Liver (tissue), 9 donors: ENCODE data around the gene ARID3C. TPM values are rescaled to one million over a fixed set of nuclear protein-coding genes. Genes with fewer than 3 reads are reported as not detected.
A peak's percentile ranks its signal among the peaks of the same experiment; 100 is the strongest.

Experiments
- DNase-seq: peaks from one replicate; pipeline ENCODE4 v3.0.0-alpha.2; 2017; ENCODE audit warnings: low spot score
- H3K27ac ChIP-seq, 2 donors: one replicate each; pipeline ENCODE4 v1.7.0; 2013; ENCODE audit warnings: inconsistent platforms in 2 of 2, low read length in 2 of 2, control low read depth in 1 of 2, low read depth in 1 of 2, mild to moderate bottlenecking in 1 of 2
- H3K27me3 ChIP-seq, 4 donors: one replicate each; pipeline versions ENCODE4 v1.6.1 to v1.7.0; 2013; ENCODE audit warnings: low read length in 3 of 4, inconsistent platforms in 1 of 4, mild to moderate bottlenecking in 1 of 4, moderate library complexity in 1 of 4; ENCODE audit not compliant: control insufficient read depth in 4 of 4, insufficient read depth in 4 of 4
- H3K36me3 ChIP-seq, 4 donors: one replicate each; pipeline versions ENCODE4 v1.6.1 to v1.7.0; 2013; ENCODE audit warnings: low read length in 3 of 4, mild to moderate bottlenecking in 3 of 4, low read depth in 1 of 4, moderate library complexity in 1 of 4; ENCODE audit not compliant: control insufficient read depth in 4 of 4, insufficient read depth in 3 of 4
- H3K4me1 ChIP-seq, 4 donors: one replicate each; pipeline versions ENCODE4 v1.6.1 to v1.7.0; 2013; ENCODE audit warnings: low read length in 3 of 4, mild to moderate bottlenecking in 3 of 4, moderate library complexity in 1 of 4; ENCODE audit not compliant: control insufficient read depth in 4 of 4, insufficient read depth in 4 of 4
- H3K4me3 ChIP-seq, 3 donors: one replicate each; pipeline versions ENCODE4 v1.6.1 to v1.7.0; 2013; ENCODE audit warnings: low read length in 3 of 3, control low read depth in 1 of 3, low read depth in 1 of 3, mild to moderate bottlenecking in 1 of 3
- H3K9ac ChIP-seq, 2 donors: one replicate each; pipeline ENCODE4 v1.7.0; 2013; ENCODE audit warnings: low read length in 2 of 2, mild to moderate bottlenecking in 2 of 2, moderate library complexity in 2 of 2, control low read depth in 1 of 2, low read depth in 1 of 2
- H3K9me3 ChIP-seq, 4 donors: one replicate each; pipeline versions ENCODE4 v1.6.1 to v1.7.0; 2013; ENCODE audit warnings: low read length in 3 of 4; ENCODE audit not compliant: control insufficient read depth in 4 of 4
- CTCF ChIP-seq: fragments of 150-350 bp; IDR thresholded peaks from 2 replicates; pipeline ENCODE4 v1.5.1; 2017; ENCODE audit warnings: improper control_type of control experiment, low read depth, low read length; ENCODE audit not compliant: missing input control
- EGR1 ChIP-seq, 2 donors: IDR thresholded peaks; 2 replicates each; pipeline ENCODE4 v1.6.1; 2016 to 2018; ENCODE audit warnings: antibody characterized with exemption in 2 of 2, low read depth in 2 of 2
- FOXA1 ChIP-seq: IDR thresholded peaks from 2 replicates; pipeline ENCODE4 v1.6.1; 2016; ENCODE audit warnings: antibody characterized with exemption
- FOXA2 ChIP-seq: IDR thresholded peaks from 2 replicates; pipeline ENCODE4 v1.6.1; 2016; ENCODE audit warnings: antibody characterized with exemption
- GABPA ChIP-seq, 2 donors: IDR thresholded peaks in 1 of 2; conservative IDR thresholded peaks in 1 of 2; 2 replicates each; pipeline ENCODE4 v1.6.1; 2016; ENCODE audit warnings: antibody characterized with exemption in 2 of 2, mild to moderate bottlenecking in 1 of 2, moderate library complexity in 1 of 2
- HNF4A ChIP-seq, 2 donors: conservative IDR thresholded peaks; 2 replicates each; pipeline ENCODE4 v1.6.1; 2016; ENCODE audit warnings: antibody characterized with exemption in 2 of 2, mild to moderate bottlenecking in 2 of 2
- HNF4G ChIP-seq: IDR thresholded peaks from 2 replicates; pipeline ENCODE4 v1.6.1; 2016; ENCODE audit warnings: antibody characterized with exemption
- JUND ChIP-seq, 2 donors: IDR thresholded peaks; 2 replicates each; pipeline ENCODE4 v1.6.1; 2016; ENCODE audit warnings: antibody characterized with exemption in 2 of 2
- NR2F2 ChIP-seq: IDR thresholded peaks from 2 replicates; pipeline ENCODE4 v1.6.1; 2016; ENCODE audit warnings: antibody characterized with exemption
- RAD21 ChIP-seq, 2 donors: IDR thresholded peaks; 2 replicates each; pipeline ENCODE4 v1.6.1; 2016; ENCODE audit warnings: antibody characterized with exemption in 2 of 2, mild to moderate bottlenecking in 2 of 2
- RXRA ChIP-seq, 2 donors: IDR thresholded peaks; 2 replicates each; pipeline ENCODE4 v1.6.1; 2017 to 2018; ENCODE audit warnings: antibody characterized with exemption in 2 of 2, mild to moderate bottlenecking in 1 of 2
- SP1 ChIP-seq: IDR thresholded peaks from 2 replicates; pipeline ENCODE4 v1.6.1; 2018; ENCODE audit warnings: antibody characterized with exemption, mild to moderate bottlenecking
- TAF1 ChIP-seq: conservative IDR thresholded peaks from 2 replicates; pipeline ENCODE4 v1.6.1; 2016; ENCODE audit warnings: antibody characterized with exemption, mild to moderate bottlenecking
- YY1 ChIP-seq: IDR thresholded peaks from 2 replicates; pipeline ENCODE4 v1.6.1; 2016; ENCODE audit warnings: antibody characterized with exemption, mild to moderate bottlenecking
- WGBS: extraction: QIAGEN DNeasy Blood & Tissue Kit; methylation state at CpG from one replicate; pipeline ENCODE4 v1.1.7; 2013; 5-methylcytosine and 5-hydroxymethylcytosine counted together
- polyA plus RNA-seq, 2 donors: library from polyadenylated mRNA; stranded (reverse) in 1 of 2; unstranded in 1 of 2; fragments of 200-250 nt in 1 of 2; fragments of >200 nt in 1 of 2; fragmentation: Nextera tagmentation in 1 of 2; extraction: Ambion mirVana in 1 of 2; gene quantifications; one replicate each; pipeline versions ENCODE4 v1.2.1 to v1.2.3, GENCODE V29; 2013 to 2015
- total RNA-seq, 2 donors: library from RNA; depleted of rRNA; stranded (reverse); fragments of >200 nt; gene quantifications; one replicate each; pipeline ENCODE4 v1.2.3, GENCODE V29; 2014
- TF ChIP-seq, protein P1 (sequence below): IDR thresholded peaks from 2 replicates; pipeline ENCODE4 v1.6.1; 2016; ENCODE audit warnings: antibody characterized with exemption
- TF ChIP-seq, protein P2 (sequence below): IDR thresholded peaks from 2 replicates; pipeline ENCODE4 v1.6.1; 2016; ENCODE audit warnings: antibody characterized with exemption
- TF ChIP-seq, protein P3 (sequence below): IDR thresholded peaks from 2 replicates; pipeline ENCODE4 v1.6.1; 2016; ENCODE audit warnings: antibody characterized with exemption, mild to moderate bottlenecking
- TF ChIP-seq, protein P4 (sequence below): IDR thresholded peaks from 2 replicates; pipeline ENCODE4 v1.6.1; 2016; ENCODE audit warnings: antibody characterized with exemption
- donor health status: healthy.
- donor health status: healthy.
- donor health status: healthy.
- donor health status: healthy.
- donor health status: healthy.

ARID3C gene
- total and polyA plus RNA-seq, 4 donors: 0.58 to 2.6 (median 1.7) TPM

- Histone ChIP-seq H3K27me3 (peaks cover 0 to 2% (median 0%) of the 10 kb centered on the region in 4 donors), H3K27ac (peak overlapping the region; percentile 39 to 66), H3K36me3 (no peaks in the 10 kb centered on the region), H3K4me1 (peaks cover 20 to 54% (median 47%) of the 10 kb centered on the region in 4 donors), H3K9me3 (no peaks in the 10 kb centered on the region), H3K9ac (peak overlapping the region in 1 of 2 donors; percentile 36), H3K4me3 (no peak overlapping the region)
- WGBS: 66% methylated on average over 9 of the region's 9 CpGs
- TF ChIP-seq HNF4G: no peak
- TF ChIP-seq NR2F2: peak; percentile 88
- TF ChIP-seq CTCF: no peak
- TF ChIP-seq GABPA (IDR thresholded peaks at IDR 0.05 in 1 of 2, conservative IDR thresholded peaks at IDR 0.05 in 1 of 2): no peak
- TF ChIP-seq RXRA (IDR thresholded peaks at IDR 0.05): peak in 1 of 2 donors; percentile 47
- TF ChIP-seq RAD21 (IDR thresholded peaks at IDR 0.05): no peak
- TF ChIP-seq FOXA2: no peak
- TF ChIP-seq, protein P1, sequence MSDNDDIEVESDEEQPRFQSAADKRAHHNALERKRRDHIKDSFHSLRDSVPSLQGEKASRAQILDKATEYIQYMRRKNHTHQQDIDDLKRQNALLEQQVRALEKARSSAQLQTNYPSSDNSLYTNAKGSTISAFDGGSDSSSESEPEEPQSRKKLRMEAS: no peak
- peak in 1 of 2 donors; percentile 68 for TF ChIP-seq JUND (IDR thresholded peaks at IDR 0.05)
- no peak for TF ChIP-seq YY1
- TF ChIP-seq, protein P2, sequence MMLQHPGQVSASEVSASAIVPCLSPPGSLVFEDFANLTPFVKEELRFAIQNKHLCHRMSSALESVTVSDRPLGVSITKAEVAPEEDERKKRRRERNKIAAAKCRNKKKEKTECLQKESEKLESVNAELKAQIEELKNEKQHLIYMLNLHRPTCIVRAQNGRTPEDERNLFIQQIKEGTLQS: no peak
- TF ChIP-seq SP1: no peak
- TF ChIP-seq FOXA1: no peak
- no peak for TF ChIP-seq HNF4A (conservative IDR thresholded peaks at IDR 0.05)
- no peak for TF ChIP-seq EGR1 (IDR thresholded peaks at IDR 0.05; ENCODE audit: low read depth in 2 of 2)
- no peak for TF ChIP-seq TAF1
- TF ChIP-seq, protein P3, sequence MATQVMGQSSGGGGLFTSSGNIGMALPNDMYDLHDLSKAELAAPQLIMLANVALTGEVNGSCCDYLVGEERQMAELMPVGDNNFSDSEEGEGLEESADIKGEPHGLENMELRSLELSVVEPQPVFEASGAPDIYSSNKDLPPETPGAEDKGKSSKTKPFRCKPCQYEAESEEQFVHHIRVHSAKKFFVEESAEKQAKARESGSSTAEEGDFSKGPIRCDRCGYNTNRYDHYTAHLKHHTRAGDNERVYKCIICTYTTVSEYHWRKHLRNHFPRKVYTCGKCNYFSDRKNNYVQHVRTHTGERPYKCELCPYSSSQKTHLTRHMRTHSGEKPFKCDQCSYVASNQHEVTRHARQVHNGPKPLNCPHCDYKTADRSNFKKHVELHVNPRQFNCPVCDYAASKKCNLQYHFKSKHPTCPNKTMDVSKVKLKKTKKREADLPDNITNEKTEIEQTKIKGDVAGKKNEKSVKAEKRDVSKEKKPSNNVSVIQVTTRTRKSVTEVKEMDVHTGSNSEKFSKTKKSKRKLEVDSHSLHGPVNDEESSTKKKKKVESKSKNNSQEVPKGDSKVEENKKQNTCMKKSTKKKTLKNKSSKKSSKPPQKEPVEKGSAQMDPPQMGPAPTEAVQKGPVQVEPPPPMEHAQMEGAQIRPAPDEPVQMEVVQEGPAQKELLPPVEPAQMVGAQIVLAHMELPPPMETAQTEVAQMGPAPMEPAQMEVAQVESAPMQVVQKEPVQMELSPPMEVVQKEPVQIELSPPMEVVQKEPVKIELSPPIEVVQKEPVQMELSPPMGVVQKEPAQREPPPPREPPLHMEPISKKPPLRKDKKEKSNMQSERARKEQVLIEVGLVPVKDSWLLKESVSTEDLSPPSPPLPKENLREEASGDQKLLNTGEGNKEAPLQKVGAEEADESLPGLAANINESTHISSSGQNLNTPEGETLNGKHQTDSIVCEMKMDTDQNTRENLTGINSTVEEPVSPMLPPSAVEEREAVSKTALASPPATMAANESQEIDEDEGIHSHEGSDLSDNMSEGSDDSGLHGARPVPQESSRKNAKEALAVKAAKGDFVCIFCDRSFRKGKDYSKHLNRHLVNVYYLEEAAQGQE: no peak
- TF ChIP-seq, protein P4, sequence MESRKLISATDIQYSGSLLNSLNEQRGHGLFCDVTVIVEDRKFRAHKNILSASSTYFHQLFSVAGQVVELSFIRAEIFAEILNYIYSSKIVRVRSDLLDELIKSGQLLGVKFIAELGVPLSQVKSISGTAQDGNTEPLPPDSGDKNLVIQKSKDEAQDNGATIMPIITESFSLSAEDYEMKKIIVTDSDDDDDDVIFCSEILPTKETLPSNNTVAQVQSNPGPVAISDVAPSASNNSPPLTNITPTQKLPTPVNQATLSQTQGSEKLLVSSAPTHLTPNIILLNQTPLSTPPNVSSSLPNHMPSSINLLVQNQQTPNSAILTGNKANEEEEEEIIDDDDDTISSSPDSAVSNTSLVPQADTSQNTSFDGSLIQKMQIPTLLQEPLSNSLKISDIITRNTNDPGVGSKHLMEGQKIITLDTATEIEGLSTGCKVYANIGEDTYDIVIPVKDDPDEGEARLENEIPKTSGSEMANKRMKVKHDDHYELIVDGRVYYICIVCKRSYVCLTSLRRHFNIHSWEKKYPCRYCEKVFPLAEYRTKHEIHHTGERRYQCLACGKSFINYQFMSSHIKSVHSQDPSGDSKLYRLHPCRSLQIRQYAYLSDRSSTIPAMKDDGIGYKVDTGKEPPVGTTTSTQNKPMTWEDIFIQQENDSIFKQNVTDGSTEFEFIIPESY: no peak
- no peak for DNase-seq
These were observed 34.7 kb downstream of the ARID3C start for GRCh38 chr9:34594177-34594576.
